GM18867 (cell line): ENCODE data around the gene ATG4A.

Experiments
- ATAC-seq: cut with Tn5 transposase; IDR thresholded peaks from one replicate; pipeline ENCODE4 v1.9.1; 2021; ENCODE audit warnings: mild to moderate bottlenecking, moderate library complexity; ENCODE audit not compliant: unreplicated experiment

The ATG4A gene

GRCh38 chrX:108167211-108167872 is 75.8 kb downstream of the ATG4A start:
- ATAC-seq: no peak

GRCh38 chrX:108168961-108169740 is 77.6 kb downstream of the ATG4A start:
- ATAC-seq: no peak

GRCh38 chrX:108169768-108170167 is 78.2 kb downstream of the ATG4A start:
- ATAC-seq: no peak

GRCh38 chrX:108171671-108172070 is 80.1 kb downstream of the ATG4A start:
- no peak for ATAC-seq

GRCh38 chrX:108173874-108174273 is 82.3 kb downstream of the ATG4A start:
- no peak for ATAC-seq

GRCh38 chrX:108177351-108178142 is 86.0 kb downstream of the ATG4A start:
- ATAC-seq: no peak

- no peak for ATAC-seq
These were observed 86.5 kb downstream of the ATG4A start for GRCh38 chrX:108178143-108178498.

- no peak for ATAC-seq
These were observed 95.2 kb downstream of the ATG4A start for GRCh38 chrX:108186811-108187210.

- no peak for ATAC-seq
These were observed 106.8 kb downstream of the ATG4A start for GRCh38 chrX:108198420-108198819.

GRCh38 chrX:108199041-108199440 is 107.5 kb downstream of the ATG4A start:
- no peak for ATAC-seq

- ATAC-seq: peak; percentile 69
These were observed 108.1 kb downstream of the ATG4A start for GRCh38 chrX:108199691-108200090.

GRCh38 chrX:108203540-108203939 is 112.0 kb downstream of the ATG4A start:
- ATAC-seq: no peak
